ENCODE results near the gene KLF16.

Gene KLF16

DNA sequence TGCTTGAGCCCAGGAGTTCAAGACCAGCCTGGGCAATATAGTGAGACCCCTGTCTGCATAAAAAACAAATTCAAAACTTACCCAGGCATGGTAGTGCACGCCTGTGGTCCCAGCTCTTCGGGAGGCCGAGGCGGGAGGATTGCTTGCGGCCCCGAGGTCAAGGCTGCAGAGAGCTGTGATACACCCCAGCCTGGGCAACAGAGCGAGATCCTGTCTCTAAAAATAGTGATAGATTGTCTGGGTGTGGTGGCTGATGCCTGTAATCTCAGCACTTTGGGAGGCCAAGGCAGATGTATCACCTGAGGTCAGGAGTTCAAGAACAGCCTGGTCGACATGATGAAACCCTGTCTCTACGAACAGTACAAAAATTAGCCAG is 4.0 kb upstream of the KLF16 start:
- no peak for DNase-seq (ENCODE audit: low read depth in 2 of 2)

DNA sequence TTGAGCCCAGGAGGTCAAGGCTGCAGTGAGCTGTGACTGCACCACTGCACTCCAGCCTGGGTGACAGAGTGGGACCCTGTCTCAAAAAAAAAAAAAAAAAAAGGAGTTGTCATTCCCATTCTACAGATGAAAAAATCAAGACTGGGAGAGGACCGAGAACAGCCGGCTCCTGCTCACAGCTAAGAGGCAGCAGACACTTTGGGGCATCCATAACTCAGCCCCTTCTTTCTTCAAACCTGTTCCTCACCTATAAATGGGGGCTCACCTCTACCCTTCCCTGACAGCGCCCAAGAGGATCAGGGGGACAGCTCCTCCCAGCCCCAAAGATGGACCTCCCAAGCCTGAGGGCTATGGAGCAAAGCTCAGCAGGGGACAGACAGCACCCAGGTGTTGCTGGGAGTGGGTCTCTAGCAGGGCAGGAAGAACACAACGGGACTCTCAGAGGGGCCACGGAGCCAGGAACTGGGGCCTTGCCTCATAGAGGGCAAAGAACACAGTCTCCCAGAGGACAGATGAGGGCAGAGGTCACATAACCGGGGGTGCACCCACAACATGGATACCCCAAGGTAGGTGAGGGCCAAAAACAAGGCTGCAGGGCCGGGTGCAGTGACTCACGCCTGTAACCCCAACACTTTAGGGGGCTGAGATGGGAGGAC is 3.4 kb upstream of the KLF16 start:
- DNase-seq (ENCODE audit: low read depth in 2 of 2), result no peak

DNA sequence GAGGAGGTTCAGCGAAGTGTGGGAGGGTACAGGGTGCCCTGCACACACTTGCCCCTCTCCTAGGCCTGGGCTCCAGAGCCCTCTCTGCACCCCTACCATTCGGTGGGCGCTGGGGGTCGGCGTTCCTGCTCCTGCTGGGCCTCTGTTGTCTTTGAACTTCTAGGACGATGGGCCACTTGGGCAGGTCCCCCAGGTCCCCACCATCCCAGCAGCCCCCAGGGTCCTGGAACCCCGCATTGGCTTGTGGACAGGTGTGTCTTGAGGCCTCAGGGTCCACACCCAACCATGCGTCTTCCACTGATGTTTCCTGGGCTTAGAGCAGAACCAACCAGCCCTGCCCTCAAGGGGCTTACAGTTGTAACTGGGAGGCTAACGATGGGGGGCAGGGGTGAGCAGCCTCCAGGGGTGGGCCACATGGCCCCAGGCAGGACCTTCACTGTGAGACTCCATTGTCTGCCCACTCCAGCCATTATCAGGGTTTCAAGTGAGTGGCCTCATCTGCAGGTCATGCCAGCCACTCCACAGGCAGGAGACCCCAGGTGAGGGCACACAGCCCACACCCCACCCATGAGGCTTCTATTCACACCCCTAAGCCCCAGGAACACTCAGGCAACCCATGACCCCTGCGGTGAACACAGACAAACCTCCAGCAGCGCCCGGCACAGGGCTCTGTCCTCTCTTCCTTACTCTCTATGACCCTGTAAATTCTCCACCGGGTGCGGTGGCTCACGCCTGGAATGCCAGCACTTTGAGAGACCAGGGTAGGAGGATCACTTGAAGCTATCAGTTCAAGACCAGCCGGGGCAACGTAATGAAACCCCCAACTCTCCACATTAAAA is 2.0 kb upstream of the KLF16 start:
- no peak for DNase-seq (ENCODE audit: low read depth in 2 of 2)

DNA sequence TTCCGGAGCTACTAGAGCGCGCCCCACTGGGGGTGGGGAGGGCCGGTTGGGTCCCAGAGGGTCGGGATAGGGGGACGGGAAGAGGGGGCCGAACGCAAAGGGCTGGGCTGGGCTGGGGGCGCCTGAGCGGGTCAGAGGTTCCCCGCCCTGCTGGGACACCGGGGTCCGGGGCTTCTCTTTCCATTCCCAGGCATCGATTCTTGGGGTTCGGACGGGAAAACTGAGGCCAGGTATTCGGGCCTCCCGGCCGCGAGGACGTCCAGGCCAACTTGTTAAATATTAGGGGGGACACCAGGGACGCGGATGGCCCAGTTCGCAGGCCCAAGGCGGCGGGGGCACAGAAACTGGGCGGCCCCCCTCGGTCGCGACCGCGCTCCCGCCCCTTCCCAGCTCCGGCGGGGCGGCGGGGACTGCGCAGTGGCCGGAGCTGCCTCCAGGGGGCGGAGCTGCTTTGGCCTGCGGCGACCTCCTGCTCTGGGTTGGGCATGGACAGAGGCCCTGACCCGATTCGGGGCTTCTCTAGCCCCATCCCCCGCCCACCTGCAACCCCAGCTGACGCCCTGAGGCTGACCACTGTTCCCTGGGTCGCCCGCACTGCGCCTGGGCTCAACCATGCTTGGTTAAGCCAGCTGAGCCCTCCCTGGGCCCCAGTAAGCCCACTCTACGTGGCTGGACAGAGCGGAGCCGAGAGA is 1.2 kb upstream of the KLF16 start:
- DNase-seq (ENCODE audit: low read depth in 2 of 2), result peak in 1 of 2 donors; percentile 47

DNA sequence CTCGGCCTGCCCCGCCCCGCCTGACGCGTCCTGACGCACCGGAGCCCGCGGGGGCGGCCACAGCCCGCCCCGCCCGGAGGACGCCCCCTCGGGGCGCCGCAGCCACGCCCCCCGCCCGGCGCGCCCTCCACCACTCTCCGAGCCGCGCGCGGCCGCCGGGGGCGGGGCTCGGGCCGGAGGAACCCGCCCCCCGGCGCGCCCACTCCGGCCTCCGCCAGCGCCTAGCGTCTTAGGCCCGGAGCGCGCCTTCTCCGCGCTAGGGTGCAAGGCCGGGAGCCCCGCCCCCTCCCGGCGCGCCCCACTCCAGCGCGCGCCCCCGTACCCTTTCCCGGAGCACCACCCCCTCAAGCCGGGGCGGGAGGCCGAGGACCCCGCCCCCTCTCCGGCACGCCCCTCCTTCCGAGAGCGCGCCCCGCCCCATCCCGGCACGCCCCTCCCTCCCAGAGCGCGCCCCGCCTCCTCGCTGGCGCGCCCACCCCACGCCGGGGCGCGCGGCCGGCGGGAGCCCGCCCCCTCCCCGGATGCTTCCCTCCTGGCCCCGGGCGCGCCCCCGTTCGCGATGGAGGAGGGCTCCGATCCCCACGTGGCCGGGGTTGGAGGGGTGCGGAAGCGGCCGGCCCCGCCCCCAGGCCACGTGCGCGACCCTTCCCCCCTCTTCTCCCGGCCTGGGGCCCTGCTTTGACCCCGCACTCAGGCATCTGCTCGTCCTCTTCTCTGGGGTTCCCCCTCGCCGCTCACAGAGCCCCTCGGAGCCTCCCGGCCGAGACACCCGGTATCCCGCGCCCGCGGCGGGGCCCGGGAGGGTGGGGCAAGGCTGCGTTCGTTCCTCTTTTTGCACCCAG is 480 bp upstream of the KLF16 start:
- DNase-seq (ENCODE audit: low read depth in 2 of 2), result peak; percentile 91 to 92

DNA sequence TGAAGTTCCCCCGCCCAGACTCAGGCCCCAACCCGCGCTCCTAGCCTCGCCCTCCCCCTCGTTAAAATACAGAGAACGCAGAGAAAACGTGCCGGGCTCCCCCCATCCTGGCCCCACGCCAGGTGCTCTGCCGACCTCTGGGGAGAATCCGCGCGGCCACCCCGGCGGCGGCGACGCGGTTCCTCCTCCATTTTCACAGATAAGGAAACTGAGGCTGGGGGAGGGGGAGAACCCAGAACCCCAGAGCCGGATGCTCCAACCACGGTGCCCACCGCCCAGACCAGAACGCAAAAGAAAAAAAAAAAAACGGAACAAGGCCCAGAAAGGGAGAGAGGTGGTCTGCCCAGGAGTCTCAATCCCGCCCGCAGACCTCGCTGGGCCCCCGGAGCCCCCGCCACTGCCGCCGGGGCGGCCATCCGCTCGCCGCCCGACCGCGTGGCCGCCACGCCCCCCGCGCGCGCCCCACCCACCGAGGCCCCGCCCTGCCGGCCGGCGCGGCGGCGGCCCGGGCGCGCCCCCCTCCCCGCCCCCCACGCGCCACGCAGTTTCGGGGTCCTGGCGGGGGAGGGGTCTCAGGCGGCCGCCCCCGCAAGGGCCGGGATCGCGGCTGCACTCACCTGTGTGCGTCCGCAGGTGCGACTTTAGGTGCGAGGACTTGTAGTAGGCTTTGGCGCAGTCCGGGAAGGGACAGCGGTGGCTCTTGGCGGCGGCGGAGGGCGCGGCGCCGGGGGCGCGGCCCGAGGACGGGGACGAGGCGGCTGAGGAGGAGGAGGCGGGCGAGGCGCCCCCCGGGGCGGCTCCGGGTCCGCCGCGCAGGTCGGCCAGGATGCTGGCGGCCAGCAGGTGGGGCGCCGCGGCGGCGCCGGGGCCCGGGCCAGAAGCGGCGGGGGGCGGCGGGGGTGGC is 703 bp downstream of the KLF16 start:
- DNase-seq (ENCODE audit: low read depth in 2 of 2), result no peak

DNA sequence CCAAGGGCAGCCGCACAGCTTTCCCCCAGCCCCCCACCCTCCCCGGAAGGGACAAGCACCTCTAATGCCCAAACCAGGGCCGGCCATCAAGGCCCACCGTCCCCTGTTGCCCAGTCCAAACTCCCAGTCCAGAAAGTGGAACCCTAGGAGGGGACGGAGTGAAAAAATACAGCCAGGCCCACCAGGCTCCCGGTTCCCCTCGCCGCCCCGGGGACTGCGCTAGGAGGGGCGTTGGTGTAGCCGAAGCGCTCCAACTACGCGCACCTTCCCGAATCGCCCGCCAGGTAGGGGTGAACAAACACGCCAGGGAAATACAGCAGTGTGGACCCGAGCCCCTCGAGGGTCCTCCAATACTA is 1.3 kb downstream of the KLF16 start:
- DNase-seq (ENCODE audit: low read depth in 2 of 2), result no peak

DNA sequence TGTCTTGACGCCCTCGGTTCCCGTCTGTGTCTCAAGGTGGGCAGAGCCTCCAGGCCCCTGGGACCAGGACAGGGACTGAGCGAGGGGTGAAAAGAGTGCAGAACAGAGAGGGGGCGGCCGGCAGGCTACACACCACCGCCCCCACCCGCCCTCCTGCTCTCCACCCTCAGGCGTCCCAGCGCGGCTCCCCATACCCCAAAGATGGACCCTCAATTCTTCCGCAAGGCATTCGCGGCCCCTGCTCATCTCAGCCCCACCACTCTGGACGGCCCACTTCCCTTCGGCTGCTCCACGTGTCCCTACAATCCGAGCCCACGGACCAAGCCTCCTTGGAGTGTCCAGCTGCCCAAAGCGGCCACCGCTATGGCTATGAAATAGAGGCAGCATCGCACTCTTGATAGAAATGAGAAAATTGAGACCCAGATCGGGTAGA is 1.8 kb downstream of the KLF16 start:
- no peak for DNase-seq (ENCODE audit: low read depth in 2 of 2)

DNA sequence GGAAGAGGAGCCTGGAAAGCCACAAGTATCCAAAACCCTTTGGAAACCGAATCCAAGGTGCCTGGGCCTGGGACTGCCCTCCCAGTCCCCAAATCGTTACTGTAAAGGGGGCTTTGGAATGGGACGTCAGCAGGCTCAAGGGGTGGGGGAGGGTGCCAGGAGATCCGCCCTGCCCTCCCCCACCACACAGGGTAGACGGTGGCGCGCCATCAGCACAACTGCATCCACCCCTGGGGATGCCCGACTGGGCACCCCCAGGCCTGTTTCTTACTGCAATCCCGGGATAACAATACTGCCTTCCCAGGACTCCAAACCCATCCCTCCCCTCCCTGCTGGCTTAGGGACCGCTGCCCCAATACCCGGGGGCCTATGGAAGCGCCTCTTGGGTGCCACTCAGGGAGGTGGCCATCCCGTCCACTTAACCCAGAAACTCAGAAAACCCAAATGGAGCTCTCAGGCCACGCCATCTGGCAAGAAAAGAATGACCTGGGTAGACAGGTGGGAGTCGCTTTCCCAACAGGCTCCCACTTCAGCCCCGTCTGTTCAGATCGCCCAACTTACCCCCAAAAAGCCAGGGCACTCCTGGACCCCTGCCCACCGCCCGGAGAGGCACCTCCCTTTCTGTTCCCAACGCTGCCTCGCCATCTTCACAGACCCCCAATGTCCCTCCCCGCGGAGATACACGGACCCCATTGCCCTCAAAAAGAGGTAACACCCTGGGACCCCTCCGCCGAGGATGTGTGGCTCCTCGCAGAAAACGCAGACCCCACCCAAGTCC is 2.4 kb downstream of the KLF16 start:
- DNase-seq (ENCODE audit: low read depth in 2 of 2), result no peak

DNA sequence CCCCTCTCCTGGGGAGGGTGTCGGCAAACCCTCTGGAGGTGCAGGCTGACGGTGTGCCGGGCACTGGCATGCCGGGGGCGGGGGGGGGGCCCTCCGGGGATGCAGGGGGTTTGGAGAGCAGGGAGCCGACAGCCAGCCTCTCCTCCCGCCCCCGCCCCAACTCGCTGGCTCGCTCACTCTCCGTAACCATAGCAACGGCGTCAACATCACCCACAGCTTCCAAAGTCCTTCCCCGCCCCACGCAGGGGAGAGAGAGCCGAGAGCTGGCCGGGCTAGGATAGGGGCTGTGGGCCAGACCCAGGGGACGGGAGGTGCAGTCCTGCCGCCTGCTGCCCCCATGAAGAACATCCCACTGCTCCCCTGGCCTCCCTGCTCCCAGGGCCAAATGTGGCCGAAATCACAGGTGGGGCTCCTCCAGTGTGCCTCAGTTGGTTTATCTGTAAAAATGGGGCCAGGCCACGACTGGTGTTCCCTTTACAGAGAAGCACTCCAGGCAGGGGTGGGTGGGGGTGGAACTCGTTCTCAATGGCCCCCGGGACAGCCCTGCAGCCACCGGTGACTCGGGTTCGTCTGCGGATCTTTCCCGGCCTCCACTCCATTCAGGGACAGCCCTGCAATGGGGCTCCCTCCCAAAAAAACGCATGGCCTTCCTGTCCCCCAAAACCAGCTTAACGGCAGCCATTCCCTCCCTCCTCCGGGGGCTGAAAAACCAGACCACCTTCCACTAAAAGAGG is 3.2 kb downstream of the KLF16 start:
- DNase-seq (ENCODE audit: low read depth in 2 of 2), result peak in 1 of 2 donors; percentile 59

DNA sequence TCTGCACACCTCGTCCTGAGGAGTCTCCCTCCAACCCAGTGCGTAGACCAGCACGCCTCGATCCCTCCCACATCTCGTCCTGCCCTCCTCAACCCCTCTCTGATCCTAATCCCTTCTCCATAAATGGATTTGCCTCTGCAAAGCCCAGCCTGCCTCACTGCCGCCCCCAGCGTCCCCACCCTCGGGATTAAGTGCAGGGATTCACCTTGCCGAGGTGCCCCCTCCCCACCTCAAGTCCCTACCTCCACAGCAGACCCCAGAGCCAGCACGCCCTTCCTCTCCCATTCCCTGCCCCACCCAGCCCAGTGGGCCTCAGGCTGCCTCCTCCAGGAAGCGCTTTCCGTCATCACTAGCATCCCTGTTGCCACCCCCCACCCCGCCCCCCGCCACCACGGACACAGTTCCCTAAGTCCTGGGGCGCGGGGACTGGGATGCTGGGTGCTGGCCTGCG is 4.0 kb downstream of the KLF16 start:
- DNase-seq (ENCODE audit: low read depth in 2 of 2), result no peak

DNA sequence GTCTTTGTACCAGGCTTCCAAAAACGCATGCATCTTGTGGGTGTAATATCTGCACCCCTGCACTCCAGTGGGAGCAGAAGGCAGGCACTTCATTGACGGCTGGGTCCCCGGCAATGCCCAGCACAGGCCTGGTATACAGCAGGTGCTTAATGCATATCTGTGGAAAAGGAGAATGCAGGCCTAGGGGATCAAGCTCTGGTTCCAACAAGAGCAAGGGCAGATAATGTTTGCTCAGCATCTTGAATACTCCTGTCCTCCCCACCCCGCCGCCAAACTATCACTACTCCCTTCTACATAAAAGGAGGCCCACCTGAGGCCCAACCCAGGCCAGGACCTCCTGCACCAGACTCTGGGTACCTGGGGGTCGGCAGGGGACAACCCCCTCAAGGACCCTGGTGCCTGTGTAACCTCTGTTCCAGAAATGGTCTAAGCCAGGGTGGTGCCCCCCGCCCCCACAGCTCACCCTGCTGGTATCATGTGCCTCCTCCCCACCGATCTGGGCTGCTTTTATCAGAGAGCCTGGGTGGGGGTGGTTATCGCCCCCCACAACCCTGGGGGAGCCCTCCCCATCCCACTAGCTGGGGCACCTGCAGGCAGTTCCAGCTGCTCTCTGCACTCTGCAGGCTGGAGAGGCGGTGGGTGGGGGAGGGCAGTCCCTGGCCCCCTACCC is 4.8 kb downstream of the KLF16 start:
- DNase-seq (ENCODE audit: low read depth in 2 of 2), result no peak

DNA sequence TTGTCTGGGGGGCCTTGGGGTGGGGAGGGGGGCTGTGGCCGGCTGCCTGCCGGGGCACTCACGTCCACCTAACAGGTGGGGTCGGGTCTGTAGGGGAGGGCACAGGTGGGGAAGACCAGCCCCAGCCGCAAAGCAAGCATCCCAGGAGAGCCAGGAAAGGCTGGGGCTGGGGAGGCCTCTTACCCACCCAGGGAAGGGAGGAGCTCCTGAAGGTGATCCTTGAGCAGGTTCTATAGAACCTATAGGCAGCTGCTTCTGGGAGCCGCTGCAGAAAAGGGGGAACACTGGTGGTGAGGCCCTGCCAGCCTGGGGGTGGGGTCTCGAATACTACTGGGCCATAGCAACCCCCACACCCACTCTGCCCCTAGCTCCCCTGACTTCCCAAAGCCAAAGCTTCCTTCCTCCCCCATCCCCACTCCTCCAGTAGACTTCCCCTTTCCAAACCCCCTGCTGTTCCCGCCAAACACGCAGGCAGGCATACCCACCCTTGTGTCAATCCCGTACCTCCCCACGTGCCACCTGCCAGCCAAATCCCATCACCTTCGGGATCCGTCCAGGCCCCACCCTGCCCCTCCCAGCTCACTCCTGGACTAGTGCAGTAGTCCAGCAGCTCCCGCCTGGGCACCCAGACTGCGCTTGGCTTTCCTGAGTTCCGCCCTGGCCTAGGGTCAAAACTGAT is 5.6 kb downstream of the KLF16 start:
- DNase-seq (ENCODE audit: low read depth in 2 of 2), result no peak

DNA sequence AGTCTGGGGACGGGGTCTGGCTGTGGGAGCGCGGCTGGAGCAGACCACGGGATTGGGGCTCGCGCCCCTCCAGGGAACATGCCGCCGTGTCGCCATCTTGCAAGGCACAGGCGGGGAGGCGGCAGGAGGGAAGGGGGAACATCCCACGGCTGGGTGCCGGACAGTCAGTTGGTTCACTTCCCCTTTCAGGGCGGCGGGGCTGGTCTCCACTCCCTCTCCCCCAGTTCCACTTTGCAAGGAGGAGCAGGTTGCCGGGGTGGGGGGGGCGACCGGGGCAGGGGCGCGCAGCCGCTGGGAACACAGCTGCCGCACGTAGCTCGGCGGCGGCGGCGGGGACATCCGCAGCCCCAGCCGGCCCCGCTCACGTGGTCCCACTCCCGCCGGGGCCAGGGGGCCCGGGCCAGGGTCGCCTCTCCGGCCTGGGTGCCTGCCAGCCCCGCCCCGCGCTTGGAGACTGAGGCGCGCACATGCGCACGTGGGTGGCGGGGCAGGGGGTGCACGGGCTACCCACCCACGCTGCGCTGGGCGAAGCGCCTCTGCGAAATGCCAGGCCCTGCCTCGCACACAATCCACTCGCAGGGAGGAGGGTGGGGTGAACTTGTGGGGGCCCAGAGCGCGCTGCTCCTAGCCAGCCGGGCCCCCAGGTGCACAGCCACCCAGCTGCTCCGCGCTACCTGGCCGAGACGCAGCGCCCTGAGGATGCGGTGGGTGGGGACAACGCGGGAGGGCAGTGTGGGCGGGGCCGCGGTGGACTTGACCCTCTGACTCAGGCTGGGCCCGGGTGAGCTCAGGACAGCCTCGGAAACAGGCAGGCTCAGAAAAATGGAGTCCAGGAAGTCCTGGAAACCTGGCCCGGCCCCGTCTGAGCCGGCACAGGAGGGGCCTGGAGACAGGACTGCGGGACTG is 6.4 kb downstream of the KLF16 start:
- DNase-seq (ENCODE audit: low read depth in 2 of 2), result peak in 1 of 2 donors; percentile 48

DNA sequence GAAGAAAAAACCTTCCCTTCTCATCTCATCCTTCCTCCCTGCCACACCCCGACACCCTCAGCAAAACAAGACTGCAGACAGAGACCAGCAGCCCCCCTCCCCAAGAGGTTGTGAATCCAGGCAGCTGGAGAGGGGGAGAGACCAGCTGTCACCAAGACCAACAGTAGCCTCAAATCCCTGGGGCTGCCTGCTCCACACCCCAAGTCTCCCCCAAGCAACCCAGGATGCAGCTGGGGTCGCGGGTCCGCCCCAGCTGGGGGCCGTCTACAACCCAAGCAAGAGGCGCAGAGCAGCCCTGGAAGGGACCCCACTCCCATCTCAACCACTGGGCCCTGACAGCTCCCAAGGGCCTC is 7.1 kb downstream of the KLF16 start:
- DNase-seq (ENCODE audit: low read depth in 2 of 2), result no peak

DNA sequence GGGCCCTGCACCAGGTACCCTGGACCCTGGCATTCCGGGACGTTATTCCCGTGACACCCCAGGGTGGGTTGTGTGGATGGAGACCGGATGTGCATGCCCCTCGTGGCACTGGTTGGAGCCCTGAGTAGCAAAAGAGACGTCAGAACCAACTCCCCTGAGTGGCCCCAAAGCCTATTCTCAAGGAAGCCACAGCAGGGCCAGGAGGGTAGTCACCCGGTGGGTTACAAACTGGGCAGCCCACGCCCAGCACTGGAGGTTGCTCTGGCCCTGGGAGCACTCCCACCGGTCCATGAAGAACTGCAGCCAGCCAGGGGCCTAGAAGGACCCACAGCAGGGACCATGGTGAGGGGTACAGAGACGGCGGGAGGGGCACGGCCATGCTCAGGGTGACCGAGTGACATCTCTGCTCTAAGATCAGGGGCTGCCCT is 7.5 kb downstream of the KLF16 start:
- DNase-seq (ENCODE audit: low read depth in 2 of 2), result no peak
